Lung (tissue), 12 donors: ENCODE measurements around the gene TCF12. TPM values are rescaled to one million over a fixed set of nuclear protein-coding genes. Genes with fewer than 3 reads are reported as not detected.

Source experiments
- ATAC-seq: fragments of 200-7000 bp; cut with Tn5 transposase; one replicate; pipeline ENCODE4 v1.9.1; 2020; ENCODE audit warnings: moderate number of reproducible peaks; ENCODE audit not compliant: insufficient read depth, low FRiP score
- DNase-seq, 3 donors: peaks; one replicate each; pipeline ENCODE4 v3.0.0-alpha.2; 2013 to 2017
- H3K27ac ChIP-seq, 2 donors: one replicate each; pipeline ENCODE4 v1.5.1; 2013; ENCODE audit warnings: mild to moderate bottlenecking in 2 of 2, moderate library complexity in 2 of 2, control low read depth in 1 of 2, inconsistent platforms in 1 of 2, low read depth in 1 of 2, low read length in 1 of 2
- H3K27me3 ChIP-seq, 3 donors: one replicate each; pipeline ENCODE4 v1.5.1; 2013; ENCODE audit warnings: low read length in 2 of 3; ENCODE audit not compliant: control insufficient read depth in 3 of 3, insufficient read depth in 3 of 3
- H3K36me3 ChIP-seq, 4 donors: one replicate each; pipeline ENCODE4 v1.5.1; 2013; ENCODE audit warnings: low read length in 4 of 4, mild to moderate bottlenecking in 1 of 4, moderate library complexity in 1 of 4; ENCODE audit not compliant: control insufficient read depth in 4 of 4, insufficient read depth in 4 of 4
- H3K4me1 ChIP-seq, 5 donors: one replicate each; pipeline ENCODE4 v1.5.1; 2013; ENCODE audit warnings: low read length in 5 of 5, mild to moderate bottlenecking in 2 of 5, moderate library complexity in 1 of 5; ENCODE audit not compliant: control insufficient read depth in 5 of 5, insufficient read depth in 5 of 5
- H3K4me3 ChIP-seq: one replicate; pipeline ENCODE4 v1.5.1; 2013; ENCODE audit warnings: mild to moderate bottlenecking, control low read depth, moderate library complexity
- H3K9ac ChIP-seq, 2 donors: one replicate each; pipeline ENCODE4 v1.5.1; 2013; ENCODE audit warnings: low read length in 2 of 2, control low read depth in 1 of 2; ENCODE audit not compliant: insufficient read depth in 1 of 2
- H3K9me3 ChIP-seq, 4 donors: one replicate each; pipeline ENCODE4 v1.5.1; 2013; ENCODE audit warnings: low read length in 3 of 4, mild to moderate bottlenecking in 1 of 4, moderate library complexity in 1 of 4; ENCODE audit not compliant: control insufficient read depth in 4 of 4, insufficient read depth in 3 of 4
- CTCF ChIP-seq: IDR thresholded peaks from 2 replicates; pipeline ENCODE4 v1.5.1; 2012; ENCODE audit warnings: mild to moderate bottlenecking; ENCODE audit errors: control extremely low read depth, extremely low read depth
- WGBS, 2 donors: extraction: QIAGEN DNeasy Blood & Tissue Kit; methylation state at CpG; one replicate each; pipeline ENCODE4 v1.1.7; 2013; 5-methylcytosine and 5-hydroxymethylcytosine counted together
- polyA plus RNA-seq, 2 donors: library from polyadenylated mRNA; stranded (reverse); fragments of 200-250 nt; gene quantifications; one replicate each; pipeline ENCODE4 v1.2.1, GENCODE V29; 2013
- total RNA-seq, 2 donors: library from RNA; depleted of rRNA in 1 of 2; stranded (reverse); fragments of >200 nt in 1 of 2; gene quantifications; one replicate each; pipeline ENCODE4 v1.2.1, GENCODE V29; 2014 to 2021
- donor health status: control.
- donor health status: control.
- donor health status: Bipolar disorder and iron deficiency.
- donor health status: healthy.
- donor health status: DM: yes; HTN: yes; CAD: no.

Gene TCF12
- total and polyA plus RNA-seq, 4 donors, result 9.6 to 314 (median 56.3) TPM

GRCh38 chr15:57025264-57025926 lies 107.0 kb downstream of the TCF12 start:
- DNase-seq, result peak in 2 of 3 donors; percentile 20 to 22
- Histone ChIP-seq H3K9ac (no peak overlapping the region), H3K36me3 (peaks cover 0 to 1% (median 0%) of the 10 kb centered on the region in 4 donors), H3K4me1 (peaks cover 0 to 13% (median 4%) of the 10 kb centered on the region in 5 donors), H3K27me3 (no peaks in the 10 kb centered on the region), H3K4me3 (no peak overlapping the region), H3K9me3 (no peaks in the 10 kb centered on the region), H3K27ac (no peak overlapping the region)
- WGBS, 2 donors, result 66 to 79% methylated on average over 10 of the region's 10 CpGs
- ATAC-seq, result no peak
- no peak for TF ChIP-seq CTCF

- Histone ChIP-seq H3K27me3 (no peaks in the 10 kb centered on the region), H3K4me3 (no peak overlapping the region), H3K36me3 (peaks cover 0 to 1% (median 0%) of the 10 kb centered on the region in 4 donors), H3K9me3 (no peaks in the 10 kb centered on the region), H3K9ac (no peak overlapping the region), H3K27ac (no peak overlapping the region), H3K4me1 (peaks cover 0 to 13% (median 6%) of the 10 kb centered on the region in 5 donors)
- DNase-seq (peak in 2 of 3 donors; percentile 48 to 64), ATAC-seq (no peak)
- TF ChIP-seq CTCF, result no peak
- WGBS, 2 donors, result 82 to 90% methylated on average over 2 of the region's 2 CpGs
Observed at GRCh38 chr15:57026016-57026592, 107.7 kb downstream of the TCF12 start.

- no peak for DNase-seq
- ATAC-seq, result no peak
- Histone ChIP-seq H3K27me3 (no peaks in the 10 kb centered on the region), H3K4me1 (peaks cover 4 to 24% (median 17%) of the 10 kb centered on the region in 5 donors), H3K27ac (no peak overlapping the region), H3K9ac (no peak overlapping the region), H3K4me3 (no peak overlapping the region), H3K36me3 (no peaks in the 10 kb centered on the region), H3K9me3 (no peaks in the 10 kb centered on the region)
- 97 to 98% methylated on average over 5 of the region's 5 CpGs for WGBS, 2 donors
- TF ChIP-seq CTCF, result no peak
Observed at GRCh38 chr15:57027596-57027995, 109.2 kb downstream of the TCF12 start.
